Activated CD4-positive, alpha-beta T cell treated with anti-CD3 and anti-CD28 coated beads, Interleukin-2, amount 50 U/mL, for 24 hours (primary cell): Measurements from ENCODE around the gene SF3A2.
"Not testable (repeated sequence)": the region's sequence is repeated elsewhere in the genome, so short reads cannot be mapped to it uniquely, and the experiment has no call there.

Experiments
- DNase-seq, 2 donors: peaks; one replicate each; pipeline ENCODE4 v3.0.0-alpha.2; 2020; ENCODE audit warnings: low read depth in 1 of 2, low spot score in 1 of 2

The SF3A2 gene

DNA sequence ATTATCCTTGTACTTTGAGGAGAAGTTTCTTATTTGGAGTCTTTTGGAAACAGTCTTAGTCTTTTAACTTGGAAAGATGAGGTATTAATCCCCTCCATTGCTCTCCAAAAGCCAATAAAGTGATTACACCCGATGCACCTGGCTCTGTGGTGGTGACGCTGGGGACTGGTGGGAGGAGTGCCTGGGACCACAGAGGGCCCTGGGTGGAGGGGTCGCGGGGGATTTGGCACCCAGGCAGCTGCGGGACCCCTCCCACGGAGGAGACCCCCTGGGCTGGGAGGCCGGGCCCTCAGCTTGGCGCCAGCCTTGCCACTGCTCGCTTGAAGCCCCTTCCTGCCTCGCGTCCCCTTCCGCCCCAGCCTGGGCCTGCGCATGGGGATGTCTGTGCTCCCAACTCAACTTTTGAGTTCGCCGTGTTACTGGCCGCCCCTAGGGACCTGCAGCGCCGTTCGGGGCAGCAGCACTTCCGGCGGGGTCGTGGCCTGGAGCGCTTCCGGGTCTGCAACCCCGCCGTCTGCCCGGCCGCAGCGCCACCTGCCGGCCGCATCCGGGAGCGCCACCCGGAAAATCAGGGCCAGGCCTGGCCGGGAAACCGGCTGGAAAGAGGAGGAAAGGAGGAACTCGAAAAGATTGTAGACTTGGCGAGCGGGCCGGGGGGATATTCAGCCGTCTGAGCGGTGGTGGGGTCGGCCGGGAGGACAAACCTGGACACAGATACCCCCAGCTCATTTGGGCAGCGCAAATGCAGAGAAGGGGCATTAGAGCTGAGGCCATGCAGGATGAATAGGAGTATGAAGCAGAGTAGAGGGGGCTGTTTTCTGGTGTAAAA lies 36.9 kb downstream of the SF3A2 start:
- DNase-seq: peak; percentile 58 to 63

DNA sequence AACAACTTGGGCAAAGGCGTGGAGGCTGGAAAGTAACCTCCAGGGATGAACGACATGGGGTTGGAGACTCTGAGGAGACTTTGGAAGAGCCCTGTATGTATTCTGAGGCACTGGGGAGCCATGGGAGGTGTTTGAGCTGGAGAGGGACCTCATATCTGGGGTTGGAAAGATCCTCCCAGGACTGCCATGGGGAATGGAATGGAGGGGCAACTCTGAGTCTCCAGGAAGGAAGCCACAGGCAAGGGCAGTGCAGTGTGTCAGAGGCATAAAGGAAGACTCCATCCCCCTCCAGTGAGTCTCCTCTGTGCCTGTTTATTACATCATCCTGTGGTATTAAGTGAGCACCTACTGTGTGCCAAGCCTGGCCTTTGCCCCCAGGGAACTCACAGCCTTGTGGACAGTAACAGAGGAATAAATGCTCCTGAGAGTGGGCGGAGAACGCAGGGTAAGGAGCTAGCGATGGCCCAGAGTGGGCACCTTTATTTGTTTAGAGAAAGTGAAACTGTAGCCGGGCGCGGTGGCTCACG lies 37.6 kb downstream of the SF3A2 start:
- no peak for DNase-seq

DNA sequence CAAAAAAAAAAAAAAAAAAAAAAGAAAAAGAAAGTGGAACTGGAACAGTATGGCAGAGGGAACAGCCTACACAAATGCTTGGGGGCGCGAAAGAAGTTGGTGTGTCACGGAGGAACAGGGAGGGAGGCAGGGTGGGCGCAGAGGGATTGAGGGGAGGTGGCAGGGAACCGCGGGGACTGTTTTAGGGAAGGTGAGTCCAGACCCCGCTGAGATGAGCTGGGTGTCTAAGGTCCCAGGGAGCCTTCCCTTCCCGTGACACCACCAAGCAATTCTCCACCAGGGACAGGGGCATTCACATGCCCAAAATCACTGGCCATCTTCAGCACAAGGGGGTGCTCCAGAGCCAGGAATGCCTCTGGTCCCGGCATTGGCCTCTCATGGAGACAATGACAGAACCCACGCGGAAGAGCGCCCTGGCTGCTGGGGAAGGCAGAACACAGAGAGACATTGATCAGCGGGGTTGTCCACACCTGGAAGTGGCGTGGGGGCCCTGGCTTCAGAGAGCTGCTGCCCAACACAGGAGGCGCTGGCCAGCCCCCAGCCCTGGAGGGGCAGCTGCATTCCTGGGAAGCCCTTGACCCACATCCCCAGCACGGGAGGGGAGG lies 38.4 kb downstream of the SF3A2 start:
- DNase-seq: no peak

DNA sequence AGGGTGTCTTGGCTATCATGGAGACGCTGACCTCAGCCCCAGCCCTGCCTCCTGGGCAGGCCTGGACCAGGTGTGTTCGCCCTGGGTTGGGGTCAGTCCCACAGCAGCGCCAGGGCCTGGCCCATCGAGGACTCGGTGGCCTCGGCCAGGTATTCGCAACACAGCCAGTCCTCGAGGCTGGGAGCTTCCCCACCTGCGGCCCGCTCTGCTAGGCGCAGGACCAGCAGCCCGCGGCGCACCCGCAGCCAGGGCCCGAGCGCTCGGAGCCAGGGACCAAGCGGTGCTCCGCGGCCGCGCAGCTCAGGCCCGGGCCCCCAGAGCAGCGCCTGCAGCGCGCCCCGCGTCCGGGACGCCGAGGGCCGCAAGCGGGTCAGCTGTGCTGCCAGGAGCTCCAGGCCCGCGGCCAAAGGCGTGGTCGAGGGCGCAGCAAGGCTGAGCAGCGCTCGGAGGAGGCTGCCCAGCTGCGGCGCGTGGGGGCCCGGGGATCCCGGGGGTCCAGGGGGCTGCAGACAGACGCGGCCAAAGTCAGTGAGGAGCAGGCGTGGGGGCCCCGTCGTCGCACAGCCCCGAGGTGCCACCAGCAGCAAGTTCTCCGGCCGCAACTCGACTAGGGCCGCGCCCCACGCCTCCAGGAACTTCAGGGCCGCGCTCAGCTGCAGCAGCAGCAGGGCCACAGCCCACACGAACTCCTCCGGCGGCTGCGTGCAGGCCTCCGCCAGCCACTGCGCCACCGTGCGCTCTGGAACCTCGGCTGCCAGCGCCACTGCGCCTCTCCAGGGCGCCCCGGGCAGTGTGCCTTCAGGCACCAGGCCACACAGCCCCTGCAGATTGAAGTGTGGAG lies 39.2 kb downstream of the SF3A2 start:
- no peak for DNase-seq

DNA sequence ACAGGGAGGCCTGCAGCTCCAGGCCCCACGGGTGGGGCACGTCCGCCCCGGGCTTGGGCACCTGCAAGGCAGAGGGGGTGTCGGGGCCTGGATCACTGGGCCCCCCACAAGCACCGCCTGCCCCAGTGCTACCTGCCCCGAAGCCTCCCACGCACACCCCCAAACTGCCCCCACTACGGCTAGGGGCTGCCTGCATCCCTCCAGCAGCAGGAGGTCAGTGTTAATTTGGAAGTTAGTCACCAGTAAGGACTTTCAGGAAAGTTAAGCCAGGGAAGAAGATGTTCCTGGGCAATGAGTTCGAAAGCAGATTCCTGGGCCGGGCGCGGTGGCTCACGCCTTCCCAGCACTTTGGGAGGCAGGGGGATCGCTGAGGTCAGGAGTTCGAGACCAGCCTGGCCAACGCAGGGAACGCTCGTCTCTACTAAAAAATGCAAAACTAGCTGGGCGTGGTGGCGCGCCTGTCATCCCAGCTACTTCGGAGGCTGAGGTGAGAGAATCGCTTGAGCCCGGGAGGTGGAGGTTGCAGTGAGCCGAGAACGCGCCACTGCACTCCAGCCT lies 39.9 kb downstream of the SF3A2 start:
- no peak for DNase-seq

DNA sequence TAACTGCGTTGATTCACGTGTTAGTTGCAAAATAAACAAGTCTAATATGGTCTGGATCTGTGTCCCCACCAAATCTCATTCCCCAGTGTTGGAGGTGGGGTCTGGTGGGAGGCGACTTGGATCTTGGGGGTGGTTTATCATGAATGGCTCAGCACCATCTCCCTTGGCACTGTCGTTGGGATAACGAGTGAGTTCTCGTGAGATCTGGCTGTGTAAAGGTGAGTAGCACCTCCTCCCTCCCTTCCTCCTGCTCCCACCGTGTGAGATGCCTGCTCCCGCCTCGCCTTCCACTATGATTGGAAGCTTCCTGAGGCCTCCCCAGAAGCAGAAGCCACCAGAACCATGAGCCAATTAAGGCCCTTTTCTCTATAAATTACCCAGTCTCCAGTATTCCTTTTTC lies 40.5 kb downstream of the SF3A2 start:
- no peak for DNase-seq

DNA sequence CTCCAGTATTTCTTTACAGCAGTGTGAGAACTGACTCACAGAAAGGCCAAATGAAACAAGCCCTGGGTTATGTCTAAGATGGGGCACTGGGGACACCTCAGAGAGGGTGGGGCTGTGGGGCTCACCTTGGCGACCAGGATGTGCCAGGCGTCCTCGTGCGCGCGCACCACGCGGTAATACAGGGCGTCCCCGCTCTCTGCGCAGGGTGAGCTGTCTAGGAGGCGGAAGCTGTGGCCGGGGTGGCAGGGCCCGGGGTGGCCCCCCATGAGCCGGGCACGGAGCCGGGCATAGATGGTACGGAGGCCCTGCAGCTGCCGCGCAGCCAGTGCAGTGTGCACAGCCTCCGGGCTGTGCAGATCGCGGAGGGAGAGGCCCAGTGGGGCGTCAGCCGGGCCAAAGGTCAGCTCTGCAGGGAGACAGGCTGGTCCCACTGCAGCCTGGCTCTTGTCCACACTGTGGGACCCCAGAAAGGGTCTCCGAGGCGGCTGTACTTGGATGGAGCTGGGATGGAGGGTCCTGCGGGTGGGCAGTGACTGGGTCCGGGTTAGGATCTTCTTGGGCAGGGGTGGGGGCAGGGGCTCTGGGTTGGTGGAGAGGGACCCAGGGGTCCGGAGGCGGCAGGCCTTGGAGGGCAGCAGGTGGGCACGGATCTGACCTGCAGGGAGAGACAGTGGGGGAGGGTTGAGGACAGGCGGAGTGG lies 42.0 kb downstream of the SF3A2 start:
- DNase-seq: no peak

DNA sequence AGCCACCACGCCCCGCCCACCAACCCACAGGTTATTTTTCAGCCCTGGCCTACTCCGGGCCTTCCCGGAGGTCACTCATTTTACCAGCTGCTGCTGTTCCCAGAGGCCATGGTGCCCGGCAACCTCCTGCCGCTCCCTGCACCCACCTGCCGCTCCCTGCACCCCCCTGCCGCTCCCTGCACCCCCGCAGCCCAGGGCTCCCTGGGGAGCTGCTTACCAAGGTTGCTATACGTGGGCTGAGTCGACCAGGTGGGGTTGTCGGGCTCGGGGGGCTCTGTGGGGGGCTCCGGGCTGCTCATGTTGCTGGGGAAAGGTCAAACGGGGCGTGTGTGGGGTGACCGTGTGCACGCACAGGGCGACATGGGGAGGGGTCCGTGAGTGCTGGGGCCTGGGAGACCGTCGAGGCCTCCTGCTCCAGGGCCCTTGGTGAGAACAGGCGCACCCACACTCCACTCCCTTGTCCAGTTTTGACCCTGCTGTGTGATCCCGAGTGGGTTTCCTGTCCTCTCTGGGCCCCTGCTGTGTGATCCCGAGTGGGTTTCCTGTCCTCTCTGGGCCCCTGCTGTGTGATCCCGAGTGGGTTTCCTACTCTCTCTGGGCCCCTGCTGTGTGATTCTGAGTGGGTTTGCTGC lies 44.1 kb downstream of the SF3A2 start:
- DNase-seq: no peak

DNA sequence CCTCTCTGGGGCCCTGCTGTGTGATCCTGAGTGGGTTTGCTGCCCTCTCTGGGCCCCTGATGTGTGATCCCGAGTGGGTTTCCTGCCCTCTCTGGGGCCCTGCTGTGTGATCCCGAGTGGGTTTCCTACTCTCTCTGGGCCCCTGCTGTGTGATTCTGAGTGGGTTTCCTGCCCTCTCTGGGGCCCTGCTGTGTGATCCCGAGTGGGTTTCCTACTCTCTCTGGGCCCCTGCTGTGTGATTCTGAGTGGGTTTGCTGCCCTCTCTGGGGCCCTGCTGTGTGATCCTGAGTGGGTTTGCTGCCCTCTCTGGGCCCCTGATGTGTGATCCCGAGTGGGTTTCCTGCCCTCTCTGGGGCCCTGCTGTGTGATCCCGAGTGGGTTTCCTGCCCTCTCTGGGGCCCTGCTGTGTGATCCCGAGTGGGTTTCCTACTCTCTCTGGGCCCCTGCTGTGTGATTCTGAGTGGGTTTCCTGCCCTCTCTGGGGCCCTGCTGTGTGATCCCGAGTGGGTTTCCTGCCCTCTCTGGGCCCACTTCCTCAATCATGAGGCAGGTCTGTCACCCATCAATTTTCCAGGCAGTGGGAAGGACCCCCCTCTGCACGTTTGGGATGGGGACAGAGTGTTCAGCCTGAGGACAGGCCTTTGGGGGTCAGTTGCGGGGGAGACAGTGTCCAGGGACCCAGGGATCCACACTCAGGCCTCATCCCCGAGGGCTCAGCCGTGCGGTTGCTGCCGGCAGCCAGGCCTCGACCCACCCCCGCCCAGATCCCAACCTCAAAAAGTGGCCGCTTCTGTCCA lies 44.8 kb downstream of the SF3A2 start:
- not testable (repeated sequence) for DNase-seq

DNA sequence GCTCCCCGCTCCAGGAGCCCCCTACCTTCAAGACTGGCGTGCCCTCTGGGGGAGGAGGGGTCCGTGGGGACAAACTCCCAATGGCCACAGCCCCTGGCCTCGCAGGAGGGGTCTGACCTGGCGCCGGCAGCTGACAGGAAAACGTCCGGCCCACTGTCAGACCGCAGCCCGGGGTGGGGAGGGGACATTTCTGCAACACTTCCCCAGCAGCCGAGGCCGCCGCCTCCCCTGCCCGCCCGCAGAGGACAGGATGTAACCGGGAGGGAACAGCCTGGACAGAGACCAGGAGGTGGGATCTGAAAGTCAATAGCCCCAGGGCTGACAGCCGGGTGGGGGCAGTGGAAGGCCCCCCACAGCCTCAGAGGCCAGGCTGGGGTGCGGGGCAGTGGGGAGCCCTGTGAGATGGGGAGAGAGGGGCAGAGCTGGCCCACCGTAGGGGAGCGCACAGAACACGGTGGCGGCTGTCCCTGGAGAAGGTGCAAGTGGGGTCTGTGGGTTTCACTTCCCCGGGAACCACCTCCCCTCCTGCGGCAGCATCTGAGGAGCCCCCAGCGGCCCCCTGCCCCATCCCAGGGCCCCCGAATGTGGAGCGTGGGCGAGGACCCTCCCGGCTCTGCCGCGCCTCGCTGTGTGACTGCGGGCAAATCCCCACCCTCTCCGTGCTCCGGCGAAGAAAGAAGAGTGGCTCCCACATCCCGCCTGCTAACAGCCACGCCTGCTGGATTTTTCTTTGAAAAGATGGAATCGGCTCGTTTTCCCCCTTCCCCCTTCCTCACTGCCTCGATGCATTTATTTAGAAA lies 45.6 kb downstream of the SF3A2 start, which contains the start of gene PEAK3:
PEAK3 (minus strand) TSS at position 114 of the 800 bp plus-strand sequence. CDS start 1,244 bp downstream, outside the sequence.
- no peak for DNase-seq

DNA sequence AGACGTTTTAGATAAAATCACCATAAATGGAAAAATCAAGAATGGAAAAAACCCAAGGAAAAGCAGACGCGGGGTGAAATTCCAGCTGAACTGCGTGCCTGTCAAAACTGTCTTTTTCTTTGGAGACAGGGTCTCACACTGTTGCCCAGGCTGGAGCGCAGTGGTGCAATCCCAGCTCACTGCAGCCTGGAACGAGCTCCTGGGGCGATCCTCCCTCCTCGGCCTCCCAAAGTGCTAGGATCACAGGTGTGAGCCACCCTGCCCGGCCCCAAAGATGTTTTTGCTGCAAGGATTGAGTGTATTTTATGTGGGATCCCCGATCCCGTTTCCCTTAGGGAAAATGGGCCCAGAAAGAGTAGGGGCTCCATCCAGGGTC lies 46.2 kb downstream of the SF3A2 start:
- no peak for DNase-seq

DNA sequence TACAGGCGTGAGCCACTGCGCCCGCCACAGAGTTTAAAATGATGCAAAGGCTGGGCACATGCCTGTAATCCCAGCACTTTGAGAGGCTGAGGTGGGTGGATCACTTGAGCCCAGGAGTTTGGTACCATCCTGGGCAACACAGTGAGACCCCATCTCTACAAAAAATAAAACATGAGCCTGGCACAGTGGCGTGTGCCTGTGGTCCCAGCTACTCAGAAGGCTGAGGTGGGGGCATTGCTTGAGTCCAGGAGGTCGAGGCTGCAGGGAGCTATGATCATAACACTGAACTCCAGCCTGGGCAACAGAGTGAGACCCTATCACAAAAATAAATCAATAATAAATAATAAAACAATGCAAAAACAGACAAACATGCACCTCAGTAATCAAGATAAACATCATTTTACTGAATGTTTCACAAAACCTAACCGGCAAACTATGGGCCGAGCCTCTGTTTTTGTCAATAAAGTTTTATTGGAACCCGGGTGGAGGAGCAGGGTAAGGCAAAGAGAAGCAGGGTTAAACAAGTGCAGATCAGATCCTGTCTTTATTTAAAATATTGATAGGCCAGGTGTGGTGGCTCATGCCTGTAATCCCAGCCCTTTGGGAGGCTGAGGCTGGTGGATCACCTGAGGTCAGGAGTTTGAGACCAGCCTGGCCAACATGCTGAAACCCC lies 47.3 kb downstream of the SF3A2 start:
- DNase-seq: no peak

DNA sequence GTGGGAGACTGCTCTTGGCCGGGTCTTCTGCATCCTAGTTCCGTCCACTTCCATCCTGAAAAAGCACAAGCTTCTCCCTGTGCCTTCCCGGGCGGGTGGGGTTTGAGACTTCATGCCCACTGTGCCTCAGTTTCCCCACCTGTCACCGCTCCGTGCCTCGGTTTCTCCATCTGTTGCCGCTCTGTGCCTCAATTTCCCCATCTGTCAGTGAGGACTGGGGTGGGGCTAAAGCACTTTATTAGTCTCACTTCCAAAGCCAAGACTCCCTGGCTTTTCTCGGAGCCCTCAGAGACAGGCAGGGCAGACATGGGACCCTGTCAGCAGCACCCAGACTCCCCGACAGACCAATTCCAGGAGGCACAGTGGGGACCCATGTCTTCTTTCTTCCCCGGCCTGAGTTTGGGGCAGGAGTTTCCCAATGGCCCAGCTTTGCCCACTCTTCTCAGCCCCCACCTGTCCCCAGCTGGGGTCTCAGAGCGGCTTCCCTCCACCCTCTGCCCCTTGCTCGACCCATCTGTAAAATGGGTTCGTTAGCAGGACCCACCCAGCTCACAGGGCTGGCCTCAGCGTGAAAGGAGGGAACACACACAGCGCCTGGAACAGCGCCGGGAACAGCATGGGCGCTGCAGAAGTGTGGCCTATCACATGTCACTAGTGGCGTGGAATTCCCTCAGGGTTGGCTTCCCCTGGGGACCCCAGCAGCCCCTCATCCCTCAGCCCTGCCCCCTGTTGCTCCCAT lies 49.9 kb downstream of the SF3A2 start:
- DNase-seq: no peak

DNA sequence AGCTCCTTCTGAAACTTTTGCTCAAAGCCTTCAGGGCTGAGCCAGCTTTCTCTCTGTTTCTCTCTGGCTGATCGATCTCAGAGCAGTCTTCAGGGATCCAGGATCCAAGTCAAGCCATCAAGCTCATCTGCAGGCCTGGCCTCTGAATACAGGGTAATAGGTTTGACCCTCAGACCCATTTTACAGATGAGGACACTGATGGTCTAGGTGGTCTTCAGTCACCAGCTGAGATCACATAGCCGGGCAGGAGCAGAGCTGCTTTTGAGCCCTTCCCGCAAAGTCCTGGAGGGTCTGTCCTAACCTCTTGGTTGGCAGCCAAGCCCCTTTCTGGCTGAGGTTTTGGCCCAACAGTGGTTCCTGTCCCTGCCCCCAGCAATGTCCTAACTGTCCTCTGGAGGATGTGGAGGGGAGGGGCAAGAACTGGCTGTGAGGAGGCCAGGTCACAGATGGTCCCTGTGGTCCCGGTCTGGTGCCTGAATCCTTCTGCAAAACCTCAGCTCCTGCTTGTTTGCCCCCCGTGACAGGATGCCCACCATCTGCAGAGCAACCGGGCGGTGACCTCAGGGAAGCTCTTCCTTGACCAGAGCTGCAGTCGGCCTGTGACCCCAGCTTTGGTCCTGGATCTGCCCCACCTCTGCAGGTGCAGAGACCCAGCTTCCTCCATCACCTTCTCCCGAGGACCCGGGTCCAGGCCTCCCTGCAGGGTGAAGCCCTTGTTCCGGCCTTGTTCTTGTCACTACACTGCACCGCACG lies 51.1 kb downstream of the SF3A2 start:
- no peak for DNase-seq

DNA sequence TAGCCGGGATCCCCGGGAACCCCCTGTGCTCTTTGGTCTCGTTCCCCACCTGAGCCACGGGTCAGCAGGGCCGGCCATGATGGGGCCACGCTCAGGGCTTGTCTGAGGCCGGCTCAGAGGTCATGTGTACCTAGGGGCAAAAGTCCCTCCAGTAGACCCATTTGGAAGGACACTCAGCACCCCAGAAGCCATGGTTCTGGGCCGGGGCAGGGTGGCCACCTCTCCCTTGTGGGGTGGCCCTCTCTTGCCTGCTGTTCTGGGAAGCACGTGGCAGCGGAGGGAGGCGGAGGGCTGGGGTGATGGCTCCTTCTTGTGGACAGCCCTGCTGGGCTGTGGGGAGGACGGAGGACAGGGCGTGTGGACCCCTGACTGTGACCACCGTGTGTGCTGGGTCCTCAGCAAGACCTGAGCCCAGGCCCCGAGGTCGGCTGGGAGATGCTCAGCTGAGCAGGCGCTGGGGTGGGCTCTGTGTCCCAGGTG lies 51.8 kb downstream of the SF3A2 start:
- DNase-seq: no peak
